Keratinocyte (primary cell): ENCODE results near the gene WDR26.

Experiments used
- CTCF ChIP-seq, 3 experiments: IDR thresholded peaks in 1 of 3; conservative IDR thresholded peaks in 1 of 3; optimal IDR thresholded peaks in 1 of 3; 2 replicates in 2 of 3; 3 replicates in 1 of 3; pipeline versions ENCODE3 to v1.5.1; 2011; ENCODE audit warnings: low read length in 3 of 3, mild to moderate bottlenecking in 3 of 3, moderate library complexity in 2 of 3, control low read depth in 1 of 3, inconsistent platforms in 1 of 3; ENCODE audit not compliant: insufficient read depth in 2 of 3; ENCODE audit errors: extremely low read depth in 1 of 3
- EZH2 ChIP-seq: IDR thresholded peaks from one replicate; pipeline ENCODE4 v1.6.1; 2012; ENCODE audit warnings: inconsistent platforms, mild to moderate bottlenecking, low read length, moderate library complexity

GRCh38 chr1:224339442-224340033, 95.1 kb downstream of the WDR26 start:
- no peak for TF ChIP-seq CTCF (optimal IDR thresholded peaks at IDR 0.05 in 1 of 3, IDR thresholded peaks at IDR 0.05 in 1 of 3, conservative IDR thresholded peaks at IDR 0.05 in 1 of 3; ENCODE audit: extremely low read depth in 1 of 3, insufficient read depth in 2 of 3, low read length in 3 of 3)
- TF ChIP-seq EZH2, result no peak
